ENCODE data around the gene SDR42E2.

SDR42E2 gene

GRCh38 chr16:22190776-22191531, 28.6 kb downstream of the SDR42E2 start (continued):
- peak; percentile 80 for TF ChIP-seq KLF17 (tag by site-specific recombination; IDR thresholded peaks at IDR 0.05)
- peak; percentile 14; the same call in 1 of the 2 replicates for TF ChIP-seq ZNF76 (tag by site-specific recombination; IDR thresholded peaks at IDR 0.05; ENCODE audit: borderline replicate concordance, low read depth)
- no peak for TF ChIP-seq ZNF785 (tag by site-specific recombination; IDR thresholded peaks at IDR 0.05)
- TF ChIP-seq BCL11B (tag by site-specific recombination; IDR thresholded peaks at IDR 0.05; ENCODE audit: low read depth): peak; percentile 81
- TF ChIP-seq INSM2 (tag by site-specific recombination; IDR thresholded peaks at IDR 0.05): no peak
- TF ChIP-seq ZNF280C (tag by site-specific recombination; IDR thresholded peaks at IDR 0.05): no peak
- TF ChIP-seq ZBTB6 (tag by site-specific recombination; IDR thresholded peaks at IDR 0.05): no peak
- no peak for TF ChIP-seq ZEB2 (tag by site-specific recombination; IDR thresholded peaks at IDR 0.05)
- TF ChIP-seq ZBTB49 (tag by site-specific recombination; IDR thresholded peaks at IDR 0.05; ENCODE audit: low read depth): no peak
- TF ChIP-seq ZNF664 (tag by site-specific recombination; IDR thresholded peaks at IDR 0.05): no peak
- TF ChIP-seq ZXDB (tag by site-specific recombination; IDR thresholded peaks at IDR 0.05): peak; percentile 49; the same call in 1 of the 2 replicates
- TF ChIP-seq ZNF530 (tag by site-specific recombination; IDR thresholded peaks at IDR 0.05; ENCODE audit: low read depth): no peak

GRCh38 chr16:22191532-22192260, 29.4 kb downstream of the SDR42E2 start:
- POLR2A ChIA-PET: interaction anchor here (0.6 to 1.6 kb wide), 11 partner anchors 15 to 1030 kb away, joined by 3 to 11 read pairs (median 5); partner anchors contain the start of genes EEF2K, POLR3E and UQCRC2
- Histone ChIP-seq H3K27ac (ENCODE audit: extremely low read depth, low read depth, low read length) (peak overlapping the region; percentile 27; the same call in 1 of the 2 replicates), H3K4me1 (ENCODE audit: control insufficient read depth, insufficient read depth, low read length) (peaks cover 6% of the 10 kb centered on the region)
- TF ChIP-seq ZNF660 (tag by site-specific recombination; IDR thresholded peaks at IDR 0.05) (peak; percentile 5; the same call in 1 of the 2 replicates), ZBTB44 (tag by site-specific recombination; IDR thresholded peaks at IDR 0.05) (no peak), ZBTB20 (tag by site-specific recombination; IDR thresholded peaks at IDR 0.05) (0 out of 2 replicates have a peak, but pooled peaks have one; percentile 40), ZBTB17 (tag by site-specific recombination; IDR thresholded peaks at IDR 0.05) (peak; percentile 11; the same call in 1 of the 2 replicates), ZNF335 (tag by site-specific recombination; conservative IDR thresholded peaks at IDR 0.05) (peak; percentile 77), ZNF10 (tag by site-specific recombination; IDR thresholded peaks at IDR 0.05) (0 out of 2 replicates have a peak, but pooled peaks have one; percentile 12), SCRT2 (tag by site-specific recombination; IDR thresholded peaks at IDR 0.05) (no peak), ZNF692 (tag by site-specific recombination; IDR thresholded peaks at IDR 0.05) (no peak; the same call in 1 of the 2 replicates)

More at GRCh38 chr16:22191532-22192260, 29.4 kb downstream of the SDR42E2 start:
- CTCF ChIA-PET: interaction anchor here (0.6 to 2.7 kb wide), 11 partner anchors 16 to 1035 kb away, joined by 3 to 16 read pairs (median 3); no protein-coding TSS in a partner anchor
- H3K36me3 ChIP-seq (ENCODE audit: control insufficient read depth in 2 of 2, insufficient read depth in 1 of 2, low read length in 2 of 2): no peaks in the 10 kb centered on the region
- peak overlapping the region; percentile 63 for H3K4me3 ChIP-seq (ENCODE audit: low read depth, low read length)
- no peaks in the 10 kb centered on the region for H3K9me3 ChIP-seq (ENCODE audit: control insufficient read depth, insufficient read depth, low read depth, low read length)

All from HEK293 (cell line).